Thyroid gland (tissue), 4 donors: ENCODE measurements around the gene HIVEP1.

ENCODE experiments used
- CTCF ChIP-seq, 6 experiments: fragments of 200-600 bp in 3 of 6; fragments of 450-650 bp in 3 of 6; sonication (generic) in 3 of 6; IDR thresholded peaks; one replicate each; pipeline ENCODE4 v1.5.1; 2016 to 2019; ENCODE audit warnings: antibody characterized with exemption in 6 of 6, mild to moderate bottlenecking in 2 of 6, inconsistent platforms in 1 of 6, moderate library complexity in 1 of 6
- POLR2A ChIP-seq, 2 donors: fragments of 450-650 bp; IDR thresholded peaks; one replicate each; pipeline ENCODE4 v1.6.1; 2017; ENCODE audit warnings: antibody characterized with exemption in 2 of 2, mild to moderate bottlenecking in 2 of 2, moderate library complexity in 1 of 2

GRCh38 chr6:12132351-12133222 lies 120.5 kb downstream of the HIVEP1 start:
- TF ChIP-seq CTCF (IDR thresholded peaks at IDR 0.05) = no peak
- no peak for TF ChIP-seq POLR2A (IDR thresholded peaks at IDR 0.05)
